ENCODE data around the gene CHFR.
"Not testable (repeated sequence)": the region's sequence is repeated elsewhere in the genome, so short reads cannot be mapped to it uniquely, and the experiment has no call there.

Gene CHFR

DNA sequence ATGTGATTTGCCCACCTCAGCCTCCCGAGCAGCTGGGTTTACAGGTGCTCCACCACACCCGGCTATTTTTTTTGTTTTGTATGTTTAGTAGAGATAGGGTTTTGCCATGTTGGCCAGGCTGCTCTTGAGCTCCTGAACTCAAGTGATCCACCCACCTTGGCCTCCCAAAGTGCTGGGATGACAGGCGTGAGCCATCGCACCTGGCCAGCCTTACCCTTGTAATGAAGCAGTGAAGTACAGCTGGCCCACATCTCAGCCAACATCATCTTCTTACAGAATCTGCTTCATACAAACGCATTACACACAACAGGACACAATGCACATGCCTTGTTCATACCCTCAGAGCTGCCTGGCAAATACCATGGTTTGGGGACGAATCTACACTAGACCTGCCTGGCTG, 31.3 kb upstream of the CHFR start:
- Histone ChIP-seq H3K9me3 (ENCODE audit: low read length) (peaks cover 33% of the 10 kb centered on the region), H3K27me3 (ENCODE audit: insufficient read depth, low read length) (no peaks in the 10 kb centered on the region), H3K4me1 (ENCODE audit: insufficient read depth, low read length, severe bottlenecking) (no peaks in the 10 kb centered on the region), H2AFZ (ENCODE audit: low read length) (no peak overlapping the region), H3K27ac (ENCODE audit: low read depth, low read length, poor library complexity, severe bottlenecking) (no peak overlapping the region), H3K9me2 (ENCODE audit: low read depth, low read length) (no peaks in the 10 kb centered on the region), H3F3A (ENCODE audit: insufficient read depth, low read length) (no peaks in the 10 kb centered on the region), H4K20me1 (ENCODE audit: insufficient read depth, low read length) (no peaks in the 10 kb centered on the region), H3K9ac (ENCODE audit: low read length) (no peak overlapping the region), H3K79me2 (ENCODE audit: insufficient read depth, low read length) (no peaks in the 10 kb centered on the region), H3K4me3 (ENCODE audit: low read depth, low read length, poor library complexity, severe bottlenecking) (no peak overlapping the region), H3K4me2 (ENCODE audit: low read length) (no peak overlapping the region), H3K36me3 (ENCODE audit: insufficient read depth, low read length) (no peaks in the 10 kb centered on the region)
- TF ChIP-seq EZH2 (IDR thresholded peaks at IDR 0.05; ENCODE audit: borderline replicate concordance, low read length) (no peak), CTCF (IDR thresholded peaks at IDR 0.05; ENCODE audit: low read length) (no peak)

DNA sequence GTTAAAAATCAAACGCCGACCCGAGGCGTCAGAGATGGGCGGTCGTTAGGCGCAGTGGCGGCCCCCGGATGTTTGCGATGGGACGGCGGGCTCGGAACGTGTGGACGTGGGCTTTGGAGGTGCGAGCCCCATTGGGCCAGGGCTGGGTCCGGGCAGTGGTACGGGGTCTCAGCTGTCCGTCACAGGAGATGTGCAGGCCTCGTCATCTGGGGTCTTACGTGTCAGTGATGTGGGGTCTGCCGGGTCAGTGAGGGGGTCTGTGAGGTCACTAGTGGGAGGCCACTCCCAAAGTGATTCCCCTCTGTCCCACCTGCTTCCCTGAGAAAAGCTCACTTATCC, 21.6 kb upstream of the CHFR start:
- TF ChIP-seq EZH2 (IDR thresholded peaks at IDR 0.05; ENCODE audit: borderline replicate concordance, low read length) = no peak
- TF ChIP-seq CTCF (IDR thresholded peaks at IDR 0.05; ENCODE audit: low read length) = no peak
- Histone ChIP-seq H3F3A (ENCODE audit: insufficient read depth, low read length) (no peaks in the 10 kb centered on the region), H2AFZ (ENCODE audit: low read length) (no peak overlapping the region), H3K4me2 (ENCODE audit: low read length) (no peak overlapping the region), H3K36me3 (ENCODE audit: insufficient read depth, low read length) (no peaks in the 10 kb centered on the region), H3K27me3 (ENCODE audit: insufficient read depth, low read length) (no peaks in the 10 kb centered on the region), H3K9ac (ENCODE audit: low read length) (no peak overlapping the region), H3K9me2 (ENCODE audit: low read depth, low read length) (no peaks in the 10 kb centered on the region), H3K27ac (ENCODE audit: low read depth, low read length, poor library complexity, severe bottlenecking) (no peak overlapping the region), H4K20me1 (ENCODE audit: insufficient read depth, low read length) (no peaks in the 10 kb centered on the region), H3K9me3 (ENCODE audit: low read length) (0 out of 2 replicates have a peak, but pooled peaks cover 3% of the 10 kb centered on the region), H3K79me2 (ENCODE audit: insufficient read depth, low read length) (no peaks in the 10 kb centered on the region), H3K4me3 (ENCODE audit: low read depth, low read length, poor library complexity, severe bottlenecking) (no peak overlapping the region), H3K4me1 (ENCODE audit: insufficient read depth, low read length, severe bottlenecking) (no peaks in the 10 kb centered on the region)

DNA sequence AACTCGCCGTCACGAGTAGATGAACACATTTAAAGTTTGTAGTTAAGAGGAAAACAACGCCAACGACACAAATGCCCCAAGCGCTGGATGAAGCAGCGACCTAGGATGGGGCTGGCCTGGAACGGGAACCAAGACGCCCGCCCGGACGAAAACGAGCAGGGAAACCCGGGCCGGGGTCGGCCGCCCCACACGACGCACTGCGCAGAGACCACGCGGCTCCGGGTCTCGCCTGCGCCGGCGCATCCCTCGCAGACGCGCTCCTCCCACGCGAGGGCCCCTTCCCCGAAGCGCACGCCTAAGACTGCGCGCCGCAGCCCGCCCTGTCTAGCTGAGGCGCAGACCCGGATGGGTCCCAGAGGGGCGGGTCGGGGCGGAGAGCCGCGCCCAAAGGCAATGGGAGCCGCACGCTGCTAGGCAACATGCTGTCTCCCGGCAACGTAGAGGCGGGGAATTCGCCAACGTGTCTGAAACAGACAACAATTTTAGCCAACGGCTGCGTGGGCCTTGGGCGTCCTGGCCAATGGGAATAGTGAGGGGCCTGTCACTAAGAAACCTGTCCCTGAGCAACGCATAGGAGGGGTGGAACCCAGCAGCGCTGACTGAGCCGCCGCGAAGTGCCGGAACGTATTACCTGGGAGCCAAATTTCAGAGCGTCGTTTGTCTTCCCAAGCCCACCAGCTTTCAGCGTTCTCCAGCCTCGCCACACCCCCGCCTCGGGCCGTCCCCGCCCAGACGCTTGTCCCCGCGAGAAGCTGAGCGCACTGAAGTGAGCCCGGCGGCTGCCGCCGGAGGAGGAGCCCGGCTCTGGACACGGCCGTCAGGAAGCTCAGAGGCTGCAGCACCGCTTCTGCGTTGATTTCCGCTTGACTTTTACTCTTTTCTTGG, 21.0 kb upstream of the CHFR start:
- no peaks in the 10 kb centered on the region for H3K27me3 ChIP-seq (ENCODE audit: insufficient read depth, low read length)
- no peak overlapping the region for H3K27ac ChIP-seq (ENCODE audit: low read depth, low read length, poor library complexity, severe bottlenecking)
- no peak for TF ChIP-seq CTCF (IDR thresholded peaks at IDR 0.05; ENCODE audit: low read length)
- no peak for TF ChIP-seq EZH2 (IDR thresholded peaks at IDR 0.05; ENCODE audit: borderline replicate concordance, low read length)
- 0 out of 2 replicates have a peak, but pooled peaks cover 3% of the 10 kb centered on the region for H3K9me3 ChIP-seq (ENCODE audit: low read length)
- no peaks in the 10 kb centered on the region for H3K4me1 ChIP-seq (ENCODE audit: insufficient read depth, low read length, severe bottlenecking)
- no peak overlapping the region for H3K4me3 ChIP-seq (ENCODE audit: low read depth, low read length, poor library complexity, severe bottlenecking)
- no peaks in the 10 kb centered on the region for H3K36me3 ChIP-seq (ENCODE audit: insufficient read depth, low read length)
- H3K9me2 ChIP-seq (ENCODE audit: low read depth, low read length) = no peaks in the 10 kb centered on the region
- H2AFZ ChIP-seq (ENCODE audit: low read length) = no peak overlapping the region
- no peaks in the 10 kb centered on the region for H3F3A ChIP-seq (ENCODE audit: insufficient read depth, low read length)
- H3K4me2 ChIP-seq (ENCODE audit: low read length) = no peak overlapping the region
- no peak overlapping the region for H3K9ac ChIP-seq (ENCODE audit: low read length)
- no peaks in the 10 kb centered on the region for H3K79me2 ChIP-seq (ENCODE audit: insufficient read depth, low read length)
- H4K20me1 ChIP-seq (ENCODE audit: insufficient read depth, low read length) = no peaks in the 10 kb centered on the region

- H3F3A ChIP-seq (ENCODE audit: insufficient read depth, low read length); H3K4me1 ChIP-seq (ENCODE audit: insufficient read depth, low read length, severe bottlenecking); H3K4me3 ChIP-seq (ENCODE audit: low read depth, low read length, poor library complexity, severe bottlenecking); H3K4me2 ChIP-seq (ENCODE audit: low read length); H3K79me2 ChIP-seq (ENCODE audit: insufficient read depth, low read length); H3K36me3 ChIP-seq (ENCODE audit: insufficient read depth, low read length); H3K9me2 ChIP-seq (ENCODE audit: low read depth, low read length); H3K9me3 ChIP-seq (ENCODE audit: low read length); H2AFZ ChIP-seq (ENCODE audit: low read length); H4K20me1 ChIP-seq (ENCODE audit: insufficient read depth, low read length); H3K27ac ChIP-seq (ENCODE audit: low read depth, low read length, poor library complexity, severe bottlenecking); H3K27me3 ChIP-seq (ENCODE audit: insufficient read depth, low read length); H3K9ac ChIP-seq (ENCODE audit: low read length): not testable (repeated sequence)
These were observed 20.4 kb upstream of the CHFR start for GRCh38 chr12:132907789-132908144.
